Activated effector memory CD4-positive, alpha-beta T cell treated with Interleukin-2 at 50 U/mL for 16 hours (primary cell): Measurements from ENCODE around the gene TOGARAM2.

Experiments used
- DNase-seq: peaks from one replicate; pipeline ENCODE4 v3.0.0-alpha.2; 2020

Gene TOGARAM2

DNA sequence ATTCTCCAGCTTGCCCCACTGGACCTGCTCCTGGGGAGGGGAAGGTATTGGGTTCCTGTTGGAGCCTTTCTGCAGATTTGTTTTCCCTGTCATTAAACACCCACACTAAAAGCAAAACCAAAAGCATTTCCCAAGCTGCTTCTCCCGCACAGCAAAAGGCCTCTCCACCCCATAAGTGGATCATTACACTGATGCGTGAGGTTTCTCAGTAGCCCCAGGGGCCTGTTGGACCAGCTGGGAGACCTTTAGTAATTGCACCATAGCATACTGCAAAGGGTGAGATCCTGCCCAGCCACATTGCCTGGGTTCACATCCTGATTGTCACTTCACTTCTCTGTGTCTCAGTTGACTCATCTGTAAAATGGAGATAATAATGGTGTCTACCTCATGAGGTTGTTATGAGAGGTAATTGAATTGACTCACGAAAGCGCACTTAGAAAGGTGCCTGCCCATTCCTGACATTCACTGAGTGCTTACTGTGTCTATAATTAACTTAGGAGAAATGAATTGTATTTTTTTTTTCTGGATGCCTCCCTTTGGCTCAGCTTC is 43.9 kb downstream of the TOGARAM2 start:
- DNase-seq, result no peak

DNA sequence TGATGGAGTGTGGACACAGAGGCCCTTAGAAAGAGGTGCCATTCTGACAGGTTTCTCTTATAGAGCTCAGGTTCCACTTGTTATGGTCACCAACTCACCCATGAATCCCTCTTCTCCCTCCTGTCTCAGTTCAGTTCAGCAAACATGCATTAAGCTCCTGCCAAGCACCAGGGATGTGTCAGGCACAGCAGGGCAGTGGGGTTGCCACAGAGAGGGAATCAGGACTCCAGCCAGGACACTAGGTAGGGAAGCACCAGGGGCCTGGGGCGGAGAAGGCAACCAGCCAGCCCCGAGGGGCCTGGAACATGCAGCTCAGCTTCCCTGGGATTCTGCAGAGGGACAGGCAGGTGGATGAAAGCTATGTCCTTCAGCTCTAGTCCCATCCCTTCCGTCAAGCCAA is 44.6 kb downstream of the TOGARAM2 start:
- no peak for DNase-seq

DNA sequence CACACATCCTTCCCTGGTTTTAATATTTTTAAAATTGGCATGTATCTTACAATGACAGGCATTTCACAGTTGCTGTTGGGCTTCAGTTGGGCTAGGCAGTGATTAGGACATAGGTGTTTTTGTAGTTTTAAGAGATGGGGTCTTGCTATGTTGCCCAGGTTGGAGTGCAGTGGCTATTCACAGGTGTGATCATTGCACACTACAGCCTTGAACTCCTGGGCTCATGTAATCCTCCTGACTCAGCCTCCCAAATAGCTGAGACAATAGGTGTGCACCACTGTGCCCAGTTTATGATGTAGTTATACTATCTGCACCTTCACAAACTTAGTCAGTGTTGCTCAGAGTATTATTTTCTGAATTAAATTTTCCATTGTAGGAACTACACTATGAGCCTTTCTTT is 49.9 kb downstream of the TOGARAM2 start:
- no peak for DNase-seq

DNA sequence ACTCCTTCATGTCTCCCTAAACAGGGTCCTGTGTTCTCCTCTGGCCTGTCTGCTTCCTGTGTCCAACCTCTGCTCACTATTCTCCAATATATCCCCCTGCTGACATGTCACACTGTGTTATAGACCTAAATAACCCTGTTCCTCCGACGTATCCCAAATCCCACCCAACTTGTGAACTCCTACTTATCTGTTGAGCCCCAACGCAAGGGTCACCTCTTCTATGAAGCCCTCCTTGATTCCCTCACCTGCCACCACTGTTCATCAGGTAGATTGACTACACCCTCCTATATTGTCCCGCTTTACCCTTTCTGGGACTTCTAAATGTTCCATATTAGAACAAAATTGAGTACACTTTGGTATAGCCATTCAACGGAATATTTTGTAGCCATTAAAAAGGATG is 51.1 kb downstream of the TOGARAM2 start:
- DNase-seq, result no peak

DNA sequence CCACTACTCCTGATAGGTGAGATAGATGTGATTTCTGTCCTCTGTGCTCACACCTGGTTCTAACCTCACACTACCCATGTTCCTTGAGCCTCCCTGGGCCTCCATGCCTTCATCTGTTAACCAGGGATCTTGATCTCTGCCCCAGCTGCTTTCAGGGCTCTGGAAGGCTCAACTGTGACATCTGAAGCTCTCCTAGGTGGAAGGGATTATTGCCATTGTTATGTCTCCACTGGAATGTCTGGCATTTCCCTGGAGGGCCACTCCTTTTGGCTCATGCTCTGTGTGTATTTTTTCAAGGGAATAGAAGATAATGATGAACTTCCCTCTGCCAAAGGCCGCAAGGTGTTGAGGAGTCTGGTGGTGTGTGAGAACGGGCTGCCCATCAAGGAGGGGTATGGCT is 52.1 kb downstream of the TOGARAM2 start:
- DNase-seq, result no peak

DNA sequence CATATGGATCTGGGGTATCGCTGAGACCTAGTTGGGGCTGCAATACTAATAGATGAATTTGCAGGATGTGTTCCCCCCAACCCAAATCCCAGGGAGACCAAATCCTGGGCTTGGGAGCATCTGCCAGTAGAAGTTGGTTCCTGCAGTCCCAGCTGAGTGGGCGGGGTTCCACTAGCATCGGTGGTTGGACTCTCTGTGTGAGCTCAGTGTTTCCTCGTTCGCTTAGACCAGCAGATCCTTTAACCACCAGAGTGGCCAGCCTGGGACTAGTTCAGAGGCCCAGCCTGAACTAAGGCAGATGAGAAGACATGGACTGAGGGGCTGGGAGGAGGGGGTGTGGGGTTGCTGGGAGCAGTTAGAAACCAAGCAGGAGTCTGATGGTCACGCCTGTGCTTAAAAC is 52.6 kb downstream of the TOGARAM2 start:
- DNase-seq, result no peak

DNA sequence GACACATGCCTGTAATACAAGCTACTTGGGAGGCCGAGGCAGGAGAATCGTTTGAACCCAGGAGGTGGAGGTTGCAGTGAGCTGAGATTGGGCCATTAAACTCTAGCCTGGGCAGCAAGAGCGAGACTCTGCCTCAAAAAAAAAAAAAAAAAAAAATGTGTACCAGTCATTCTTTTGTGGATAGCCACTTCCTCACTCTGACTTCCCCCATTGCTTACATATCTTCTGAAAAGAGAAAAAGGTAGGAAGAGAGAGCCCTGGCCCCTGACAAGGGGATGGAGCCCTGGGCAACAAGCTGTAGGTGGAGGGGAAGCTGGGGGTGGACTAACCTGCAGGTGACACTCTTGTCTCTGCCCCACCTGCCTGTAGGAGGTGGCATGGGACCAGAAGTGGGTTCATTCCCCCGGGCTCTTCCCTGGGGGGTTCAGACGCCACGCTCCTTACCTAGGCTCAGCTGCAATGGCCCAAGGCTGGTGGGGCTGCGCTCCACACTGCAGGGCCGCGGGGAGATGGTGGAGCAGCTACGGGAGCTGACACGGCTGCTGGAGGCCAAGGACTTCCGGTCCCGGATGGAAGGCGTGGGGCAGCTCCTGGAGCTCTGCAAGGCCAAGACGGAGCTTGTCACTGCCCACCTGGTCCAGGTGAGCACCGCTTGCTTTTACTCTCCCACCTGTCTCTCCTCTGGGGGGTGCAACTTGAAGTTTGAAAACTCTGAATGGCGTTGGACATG is 54.1 kb downstream of the TOGARAM2 start:
- DNase-seq, result no peak

DNA sequence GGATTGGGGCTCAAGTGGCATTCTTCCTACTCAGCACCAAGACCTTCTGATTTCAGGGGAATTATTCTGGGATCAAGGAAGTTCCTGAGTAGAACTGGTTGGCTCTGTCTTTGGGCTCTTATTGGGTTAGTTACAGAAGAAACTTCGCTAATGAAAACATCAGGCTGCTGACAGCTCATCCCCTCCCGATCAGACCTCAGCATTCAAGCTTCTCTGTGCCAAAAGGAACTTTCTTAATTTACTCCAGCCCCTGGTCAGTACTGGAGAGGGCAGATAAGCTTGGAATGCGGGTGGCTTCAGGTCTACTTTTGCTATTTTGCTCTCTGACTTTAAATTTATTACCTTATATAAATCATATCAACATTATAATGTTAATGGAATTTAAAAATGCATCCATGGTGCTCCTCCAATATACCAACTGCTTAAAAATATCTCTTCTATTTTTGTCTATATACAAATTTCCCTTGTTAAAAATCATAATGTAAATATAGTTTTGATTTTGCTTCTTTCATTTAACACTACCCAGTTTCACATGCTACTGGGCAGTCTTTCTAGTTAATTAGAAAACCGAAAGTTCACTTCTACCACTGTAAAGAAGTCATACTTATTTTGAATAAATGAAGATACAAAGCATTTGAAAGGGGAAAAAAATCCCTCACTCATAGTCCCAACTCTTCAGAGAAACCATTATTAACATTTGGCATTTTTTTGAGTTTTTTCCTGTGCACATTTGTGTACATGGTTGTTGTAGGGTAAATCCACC is 58.8 kb downstream of the TOGARAM2 start:
- no peak for DNase-seq

DNA sequence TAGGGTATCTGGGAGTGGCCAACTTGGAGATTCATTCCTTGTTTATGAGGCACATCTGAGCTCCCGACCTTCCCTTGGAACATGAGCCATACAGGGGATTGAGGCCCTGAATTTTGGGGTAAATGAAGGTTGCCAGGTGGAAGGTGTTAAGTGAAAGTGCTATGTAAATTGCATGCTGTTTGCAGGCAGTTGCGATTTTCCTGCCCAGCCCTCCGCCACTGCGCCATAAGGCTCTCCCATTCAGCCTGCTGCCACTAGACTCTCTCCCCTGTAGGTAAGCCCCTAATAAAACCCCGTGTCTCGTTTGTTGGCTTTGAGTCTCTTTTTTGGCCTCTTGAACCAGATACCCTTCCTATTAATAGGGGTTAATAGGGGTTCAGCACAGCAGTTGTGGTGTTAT is 59.5 kb downstream of the TOGARAM2 start:
- no peak for DNase-seq

DNA sequence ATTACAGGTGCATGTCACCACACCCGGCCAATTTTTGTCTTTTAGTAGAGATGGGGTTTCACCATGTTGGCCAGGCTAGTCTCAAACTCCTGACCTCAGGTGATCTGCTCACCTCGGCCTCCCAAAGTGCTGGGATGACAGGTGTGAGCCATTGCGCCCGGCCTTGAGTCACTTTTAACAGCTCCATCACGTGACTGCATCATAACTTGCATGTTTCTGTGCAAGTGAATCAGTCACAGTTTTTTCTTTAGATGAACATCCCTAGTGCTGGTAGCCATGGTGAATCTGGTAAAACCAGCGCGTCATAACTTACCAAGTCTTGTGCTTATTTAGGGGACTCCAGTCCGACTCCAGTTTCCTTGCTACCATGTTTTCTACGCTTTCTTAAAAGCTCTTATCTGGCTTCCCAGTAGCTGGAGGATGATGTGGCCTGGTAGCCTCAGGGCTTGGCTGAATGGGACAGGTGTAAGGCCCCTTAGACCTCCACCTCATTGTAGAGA is 60.1 kb downstream of the TOGARAM2 start:
- DNase-seq, result no peak

DNA sequence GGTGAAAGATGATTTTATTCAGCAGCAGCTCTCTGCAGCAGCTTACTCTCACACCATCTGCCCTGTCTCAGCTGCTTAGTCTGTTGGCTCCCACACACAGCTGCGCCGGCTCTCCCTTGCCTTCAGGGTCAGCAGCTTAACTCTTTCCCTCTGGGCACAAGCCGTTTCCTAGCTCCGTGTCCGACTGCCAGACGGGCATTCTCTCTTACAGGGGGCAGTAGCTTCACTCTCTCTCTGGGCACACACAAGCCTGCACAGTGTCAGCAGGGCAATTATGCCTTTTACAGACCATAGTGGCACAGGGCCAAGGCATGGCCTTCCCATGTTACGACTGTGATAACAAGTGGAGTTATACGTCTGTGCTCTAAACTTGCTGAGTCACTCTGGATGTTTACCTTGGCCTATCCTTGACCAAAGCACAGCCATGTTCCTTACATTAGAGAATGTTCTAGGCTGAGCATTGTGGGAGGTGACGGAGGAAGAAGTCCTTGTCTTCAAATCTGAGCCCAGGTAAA is 61.5 kb downstream of the TOGARAM2 start:
- DNase-seq, result no peak

DNA sequence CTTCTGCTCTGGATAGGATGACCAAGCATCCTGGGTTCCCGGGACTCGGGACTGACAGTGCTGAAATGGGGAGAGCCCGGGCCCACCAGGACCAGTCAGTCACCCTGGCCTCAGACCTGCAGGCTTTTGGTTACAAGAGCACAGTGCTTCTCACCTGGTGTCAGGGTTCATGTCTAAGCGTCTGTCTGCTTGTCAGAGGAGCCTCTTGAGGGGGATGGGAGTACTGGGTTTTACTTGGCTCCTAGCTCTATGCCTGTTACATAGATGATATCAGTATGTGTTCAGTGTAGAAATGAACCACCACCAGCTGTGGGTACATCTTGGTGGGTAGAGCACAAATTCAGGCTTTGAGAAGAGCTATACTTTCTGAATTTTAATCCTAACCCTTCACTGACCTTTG is 63.4 kb downstream of the TOGARAM2 start:
- DNase-seq, result no peak

DNA sequence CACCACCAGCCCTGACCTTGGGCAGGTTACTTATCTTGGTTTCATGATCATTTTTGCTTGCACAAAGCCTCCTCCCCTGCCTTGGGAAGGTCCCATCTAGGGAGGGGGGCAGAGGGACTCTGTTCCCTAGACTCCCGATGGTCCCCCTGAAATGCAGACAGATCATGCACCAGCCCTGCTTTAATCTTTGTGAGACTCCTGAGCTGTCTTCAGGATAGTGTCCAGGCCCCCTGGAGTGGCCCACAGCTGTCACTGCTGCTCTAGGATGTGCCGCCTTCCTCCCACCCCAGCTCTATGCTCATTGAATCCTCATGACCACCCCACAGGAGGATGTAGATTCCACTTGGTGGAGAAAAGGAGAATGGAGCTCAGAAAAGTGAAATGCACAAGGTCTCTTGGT is 65.2 kb downstream of the TOGARAM2 start:
- no peak for DNase-seq

DNA sequence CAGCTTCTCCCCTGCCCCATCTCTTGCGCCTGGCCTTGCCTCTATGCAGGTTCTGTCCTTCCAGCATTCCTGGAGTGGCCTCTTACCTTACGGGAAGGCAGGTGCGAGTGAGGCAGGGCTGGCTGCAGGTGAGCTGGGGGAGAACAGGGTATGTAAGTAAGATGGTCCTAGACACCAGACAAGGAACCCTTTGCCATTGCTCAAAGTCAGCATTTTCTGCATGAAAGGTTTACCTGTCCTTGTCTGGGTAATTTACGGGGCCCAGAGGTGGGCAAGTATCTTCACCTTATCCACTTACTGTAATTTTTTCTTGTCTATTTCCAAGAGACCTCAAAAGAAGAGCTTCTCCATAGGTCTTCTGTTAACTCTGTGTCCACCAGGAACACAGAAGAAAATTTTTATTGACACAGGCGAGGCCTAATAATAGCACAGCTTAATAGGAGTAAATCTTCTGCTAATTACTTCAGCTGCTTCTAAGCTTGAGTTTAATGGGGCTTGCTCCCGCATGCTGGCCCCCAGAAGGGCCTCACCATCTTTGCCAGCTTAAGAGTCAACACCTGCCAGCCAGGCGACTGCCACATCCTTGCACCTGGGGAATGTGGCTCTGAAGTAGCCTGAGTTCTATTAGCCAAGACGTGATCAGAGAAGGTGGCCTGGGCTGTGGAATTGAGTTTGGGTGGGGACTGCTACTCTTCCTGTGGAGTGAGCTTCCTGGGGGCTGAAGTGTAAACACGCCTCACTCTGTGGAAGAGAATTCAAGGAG is 66.2 kb downstream of the TOGARAM2 start:
- no peak for DNase-seq

DNA sequence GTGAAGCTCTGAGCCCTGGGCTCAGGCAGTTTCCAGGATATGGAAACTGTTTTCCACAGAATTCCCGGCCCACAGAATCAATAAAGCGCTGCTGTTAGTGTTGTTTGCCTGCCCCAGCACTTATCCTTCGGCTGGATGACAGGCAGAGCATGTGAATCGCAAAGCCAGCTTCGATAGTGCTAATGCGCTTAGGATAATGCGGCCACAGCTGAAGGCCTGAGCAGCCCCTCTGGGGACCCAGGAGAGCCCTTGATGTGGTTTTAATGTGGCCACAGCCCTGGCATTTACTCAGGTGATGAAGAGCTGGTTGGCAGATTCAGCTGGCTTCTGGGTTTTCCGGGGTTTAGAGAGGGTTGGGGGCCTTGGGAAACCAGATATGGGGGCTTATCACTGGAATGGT is 69.5 kb downstream of the TOGARAM2 start:
- DNase-seq, result no peak

DNA sequence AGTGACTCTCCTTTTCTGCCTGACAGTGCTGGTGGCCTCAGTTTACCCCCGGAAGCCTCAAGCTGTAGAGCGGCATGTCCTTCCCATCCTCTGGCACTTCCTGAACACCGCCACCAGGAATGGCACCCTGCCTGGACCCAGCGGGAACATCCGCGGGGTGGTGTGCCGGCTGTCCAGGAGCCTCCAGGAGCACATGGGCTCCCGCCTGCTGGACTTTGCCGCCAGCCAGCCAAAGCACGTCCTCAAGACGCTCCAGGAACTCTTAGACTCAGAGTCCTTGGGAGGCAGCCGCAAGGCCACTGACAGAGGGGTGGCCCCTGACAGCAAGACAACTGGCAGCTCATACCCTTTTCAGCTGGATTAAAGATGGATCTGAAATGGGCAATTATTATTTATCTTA is 70.6 kb downstream of the TOGARAM2 start:
- no peak for DNase-seq

DNA sequence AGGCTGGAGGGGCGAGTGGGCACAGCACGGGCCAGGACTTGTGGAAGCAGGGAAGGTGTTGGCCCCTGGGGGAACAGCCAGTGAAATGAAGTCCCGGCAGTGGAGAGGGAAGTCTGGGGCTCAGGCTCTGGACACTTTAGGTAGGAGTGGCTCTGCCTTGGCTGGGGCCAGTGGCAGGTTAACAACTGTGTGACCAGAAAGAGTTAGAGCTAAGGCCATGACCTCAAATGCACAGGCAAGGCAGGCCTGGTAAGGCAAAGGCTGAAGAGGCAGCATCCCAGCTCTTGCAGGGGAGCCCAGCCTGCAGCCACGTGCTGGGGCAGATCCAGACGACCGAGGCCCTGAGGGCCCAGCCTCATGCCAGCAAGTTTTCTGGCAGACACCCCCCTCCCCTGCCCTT is 71.7 kb downstream of the TOGARAM2 start:
- DNase-seq, result no peak

DNA sequence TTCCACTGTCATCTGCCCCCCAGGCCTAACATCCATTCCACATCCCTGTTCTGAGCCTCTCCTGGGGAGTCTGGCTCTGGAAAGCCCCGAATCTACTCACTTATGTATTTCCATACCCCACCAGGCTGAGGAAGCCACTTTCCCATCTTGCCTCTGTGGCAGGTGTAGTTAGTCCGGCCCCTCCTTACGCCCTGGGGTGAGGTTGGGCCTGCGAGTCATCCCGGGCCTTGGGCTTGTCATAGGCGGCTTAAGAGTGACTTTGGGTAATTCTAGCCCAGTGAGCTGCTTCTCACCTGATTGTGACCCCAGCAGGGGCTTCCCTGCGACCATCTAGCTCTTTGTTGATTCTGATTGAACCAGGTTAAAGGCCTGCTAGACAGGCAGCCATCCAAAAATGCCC is 72.1 kb downstream of the TOGARAM2 start:
- no peak for DNase-seq

DNA sequence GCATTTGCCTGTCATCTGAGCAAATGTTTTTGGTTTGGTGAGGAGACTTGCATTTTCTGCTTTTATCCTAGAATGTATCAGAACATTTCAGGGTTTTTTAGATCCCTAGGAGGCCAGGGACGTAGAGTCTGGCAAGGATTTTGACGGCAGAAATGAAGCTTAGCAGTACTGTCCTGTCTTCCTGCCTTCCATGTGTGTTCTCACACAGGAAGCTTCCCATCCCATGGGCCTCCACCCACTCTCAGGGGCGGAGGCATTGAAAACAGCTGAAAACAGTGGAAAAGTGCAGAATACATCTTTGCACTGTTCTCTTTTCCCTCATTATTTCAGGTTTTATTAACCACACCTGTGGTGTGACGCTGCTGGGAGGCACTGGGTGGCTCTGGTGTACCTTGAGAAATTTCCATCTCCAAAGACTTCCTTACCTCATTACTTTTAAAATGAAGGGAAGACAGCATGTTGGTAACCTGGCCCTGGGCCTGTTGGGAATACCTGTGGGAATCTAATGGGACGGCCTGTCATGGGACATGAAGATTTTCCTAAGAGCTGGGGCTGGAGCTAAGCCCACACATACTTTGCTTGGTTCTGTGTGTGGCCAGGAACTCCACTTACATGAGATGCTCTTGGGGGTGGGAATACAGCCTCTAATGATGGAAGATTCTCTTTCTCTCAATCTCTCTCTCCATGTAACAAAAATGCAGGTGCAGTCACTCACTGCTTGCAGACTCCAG is 72.7 kb downstream of the TOGARAM2 start:
- DNase-seq, result no peak

DNA sequence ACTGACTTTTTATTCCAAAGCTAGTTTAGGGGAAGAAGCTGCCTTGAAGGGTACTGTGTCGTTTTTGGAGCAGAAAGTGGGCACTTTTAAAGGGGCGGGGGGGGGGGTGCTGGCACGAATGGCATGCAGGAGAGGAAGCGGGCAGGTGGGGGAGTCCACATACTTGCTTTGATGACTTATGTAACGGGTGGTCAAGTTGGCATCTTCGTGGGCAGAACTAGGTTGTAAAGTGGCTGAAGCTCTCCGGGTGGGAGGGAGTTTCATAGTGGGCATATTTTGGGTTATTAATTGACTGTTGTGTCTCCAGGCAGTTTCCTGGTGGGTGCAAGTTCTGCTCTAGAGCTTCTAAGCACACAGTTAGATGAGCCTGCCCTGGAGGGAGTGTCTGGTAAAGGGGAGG is 73.3 kb downstream of the TOGARAM2 start:
- no peak for DNase-seq

DNA sequence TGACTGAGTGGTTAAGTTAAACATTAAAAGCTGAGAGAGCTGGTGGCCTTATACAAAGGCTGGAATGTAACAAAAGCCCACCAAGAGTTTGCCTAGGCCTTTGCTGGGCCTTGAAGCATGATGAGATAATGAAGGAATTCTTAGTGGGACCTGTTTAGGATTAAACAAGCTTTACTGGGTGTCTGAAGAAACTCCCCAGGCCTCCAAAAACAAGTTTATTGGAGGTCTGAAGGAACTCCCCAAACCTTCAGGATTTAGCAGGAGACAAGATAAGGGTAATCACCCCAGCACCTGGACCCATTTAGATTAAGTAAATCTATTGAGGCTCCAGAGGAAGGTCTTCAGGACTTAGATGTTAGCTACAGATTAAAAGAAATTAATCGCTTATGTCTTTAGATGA is 74.5 kb downstream of the TOGARAM2 start:
- DNase-seq, result no peak

DNA sequence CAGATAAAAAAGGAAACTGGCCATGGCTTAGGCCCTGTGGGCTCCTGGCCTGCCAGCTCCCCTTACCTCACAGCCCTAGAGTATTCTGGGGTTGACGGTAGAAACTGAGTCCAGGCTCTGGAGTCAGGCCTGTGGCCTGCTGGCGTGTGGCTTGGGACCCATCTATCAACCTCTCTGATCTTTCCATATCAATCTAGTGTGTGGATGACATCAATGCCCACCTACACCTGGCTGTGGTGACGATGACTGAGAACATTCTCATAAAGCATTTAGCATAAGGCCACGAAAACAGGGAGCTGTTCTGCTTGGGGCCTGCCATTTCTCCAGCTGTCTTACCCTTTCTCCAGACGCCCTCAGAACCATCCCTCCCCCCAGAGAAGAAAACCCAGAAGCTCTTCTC is 75.4 kb downstream of the TOGARAM2 start:
- no peak for DNase-seq

DNA sequence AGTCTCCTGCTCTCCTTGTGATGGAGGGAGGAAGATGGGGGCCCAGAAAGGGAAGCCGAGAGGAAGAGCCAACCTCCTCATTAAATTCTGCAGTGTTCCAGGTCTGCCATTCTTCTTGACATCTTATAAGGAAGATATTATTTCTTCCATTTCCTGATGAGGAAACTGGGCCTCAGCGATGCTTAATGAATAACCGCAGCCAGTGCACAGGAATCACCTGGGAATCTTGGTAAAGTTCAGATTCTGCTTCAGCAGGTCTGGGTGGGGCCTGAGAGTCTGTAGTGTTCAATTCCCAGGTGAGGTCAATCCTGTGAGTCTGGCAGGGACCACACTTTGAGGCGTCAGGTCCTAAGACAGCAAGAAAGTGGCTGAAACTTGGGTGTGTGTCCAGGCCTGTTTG is 75.9 kb downstream of the TOGARAM2 start:
- no peak for DNase-seq
